ENCODE results near the gene FOXP1.

DNA sequence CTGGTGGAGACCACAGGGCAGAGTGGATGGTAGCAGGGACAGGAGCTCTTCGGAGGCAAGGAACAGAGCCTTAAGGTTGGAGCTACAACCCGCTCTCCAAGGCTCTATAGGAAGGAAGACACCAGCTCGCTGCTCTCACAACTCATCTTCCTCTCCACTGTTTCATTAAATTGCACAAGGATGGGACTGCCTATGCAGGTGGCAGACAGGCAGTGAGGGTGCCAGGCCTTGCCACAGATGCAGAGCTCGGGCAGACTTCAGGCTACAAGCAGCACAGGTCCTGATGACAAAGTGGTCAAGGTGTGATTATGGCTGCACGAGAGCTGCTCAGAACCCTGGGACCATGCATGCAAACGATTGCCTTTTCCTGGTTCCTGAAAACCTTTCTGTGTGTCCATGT lies 144.6 kb downstream of the FOXP1 start:
- TF ChIP-seq EZH2 (IDR thresholded peaks at IDR 0.05; ENCODE audit: insufficient read depth, poor library complexity, severe bottlenecking), result no peak
- no peak for TF ChIP-seq EZH2phosphoT487 (IDR thresholded peaks at IDR 0.05; ENCODE audit: insufficient read depth, low read depth)
